HepG2 (cell line): Measurements from ENCODE around the gene FYB1. TPM values are rescaled to one million over a fixed set of nuclear protein-coding genes. Genes with fewer than 3 reads are reported as not detected.
A peak's percentile ranks its signal among the peaks of the same experiment; 100 is the strongest.

Experiments
- ARID5B ChIP-seq: IDR thresholded peaks from 2 replicates; pipeline ENCODE4 v1.4.0; 2020; ENCODE audit warnings: mild to moderate bottlenecking, missing genetic modification reagents
- ARNT2 ChIP-seq: sonication (generic); formaldehyde crosslinking; IDR thresholded peaks from 2 replicates; pipeline ENCODE4 v1.8.0; 2022; ENCODE audit warnings: mild to moderate bottlenecking, low read depth, missing genetic modification reagents, moderate library complexity
- CEBPB ChIP-seq: IDR thresholded peaks from 2 replicates; pipeline ENCODE4 v1.6.1; 2011; ENCODE audit warnings: low read depth, low read length, improper control_type of control experiment, borderline replicate concordance
- CEBPG ChIP-seq: IDR thresholded peaks from 2 replicates; pipeline ENCODE4 v1.6.1; 2016
- ELF3 ChIP-seq: IDR thresholded peaks from 2 replicates; pipeline ENCODE4 v1.6.1; 2016; ENCODE audit warnings: missing genetic modification reagents, missing compliant biosample characterization
- MEF2D ChIP-seq: sonication (generic); formaldehyde crosslinking; IDR thresholded peaks from 2 replicates; pipeline ENCODE4 v1.5.1; 2020; ENCODE audit warnings: mild to moderate bottlenecking, missing genetic modification reagents
- MTF1 ChIP-seq: sonication (generic); formaldehyde crosslinking; IDR thresholded peaks from 2 replicates; pipeline ENCODE4 v1.5.0; 2020; ENCODE audit warnings: missing genetic modification reagents
- RAD21 ChIP-seq: fragments of 450-650 bp; formaldehyde crosslinking; IDR thresholded peaks from 2 replicates; pipeline ENCODE4 v1.5.0; 2020; ENCODE audit warnings: mild to moderate bottlenecking
- RBFOX2 ChIP-seq: fragments of 200-400 bp; formaldehyde crosslinking; IDR thresholded peaks from 2 replicates; pipeline ENCODE4 v1.6.1; 2017; ENCODE audit warnings: low read depth, mild to moderate bottlenecking, low read length
- RCOR2 ChIP-seq: IDR thresholded peaks from 2 replicates; pipeline ENCODE4 v1.6.1; 2016; ENCODE audit warnings: missing biosample characterization, missing genetic modification reagents
- RFX1 ChIP-seq: fragments of 450-650 bp; IDR thresholded peaks from 2 replicates; pipeline ENCODE4 v1.6.1; 2017
- TCF7 ChIP-seq: sonication (generic); IDR thresholded peaks from 2 replicates; pipeline ENCODE4 v1.6.1; 2016; ENCODE audit warnings: antibody characterized with exemption, low read depth
- TCF7L2 ChIP-seq: IDR thresholded peaks from 2 replicates; pipeline ENCODE4 v1.6.1; 2011; ENCODE audit warnings: mild to moderate bottlenecking, low read depth, low read length, moderate library complexity
- TEAD3 ChIP-seq: optimal IDR thresholded peaks from 2 replicates; pipeline ENCODE3; 2016; ENCODE audit warnings: borderline replicate concordance
- ZNF124 ChIP-seq: sonication (generic); formaldehyde crosslinking; IDR thresholded peaks from 2 replicates; pipeline ENCODE4 v1.4.0; 2020; ENCODE audit warnings: missing genetic modification reagents
- ZNF343 ChIP-seq: sonication (generic); formaldehyde crosslinking; IDR thresholded peaks from 2 replicates; pipeline ENCODE4 v1.4.0; 2020; ENCODE audit warnings: mild to moderate bottlenecking, missing genetic modification reagents
- ZNF776 ChIP-seq: sonication (generic); formaldehyde crosslinking; IDR thresholded peaks from 2 replicates; pipeline ENCODE4 v1.4.0; 2020; ENCODE audit warnings: mild to moderate bottlenecking, missing genetic modification reagents
- ZSCAN21 ChIP-seq: sonication (generic); formaldehyde crosslinking; IDR thresholded peaks from 2 replicates; pipeline ENCODE4 v1.8.0; 2022; ENCODE audit warnings: mild to moderate bottlenecking, missing genetic modification reagents, moderate library complexity, borderline replicate concordance
- polyA plus RNA-seq, 8 experiments: library from polyadenylated mRNA; depleted of rRNA in 3 of 8; stranded (reverse) in 7 of 8; unstranded in 1 of 8; fragments of >200 nt; fragmentation: Illumina TruSeq in 4 of 8; extraction: Trizol in 4 of 8; gene quantifications; 2 replicates each; pipeline versions ENCODE4 v1.2.1 to v1.2.3, GENCODE V29; 2011 to 2016; ENCODE audit warnings: low read depth in 4 of 8, missing spikeins in 1 of 8, mixed read lengths in 1 of 8; ENCODE audit not compliant: insufficient read depth in 1 of 8
- total RNA-seq, 5 experiments: library from RNA; depleted of rRNA; stranded (reverse); fragments of >200 nt; fragmentation: Illumina TruSeq; extraction: Trizol; gene quantifications; 2 replicates each; pipeline ENCODE4 v1.2.3, GENCODE V29; 2016; ENCODE audit warnings: low read depth in 1 of 5
- TF ChIP-seq, protein P1 (sequence below): IDR thresholded peaks from 2 replicates; pipeline ENCODE4 v1.6.1; 2016; ENCODE audit warnings: low read depth, control low read depth
- TF ChIP-seq, protein P2 (sequence below): sonication (generic); formaldehyde crosslinking; IDR thresholded peaks from 2 replicates; pipeline ENCODE4 v1.4.0; 2020; ENCODE audit warnings: missing genetic modification reagents

Gene FYB1
- total and polyA plus RNA-seq, 2 of the 13 experiments (the other 11 are each of a cell fraction or from before 2014, with no cell fraction given), result 0.03 TPM; not detected in 1

DNA sequence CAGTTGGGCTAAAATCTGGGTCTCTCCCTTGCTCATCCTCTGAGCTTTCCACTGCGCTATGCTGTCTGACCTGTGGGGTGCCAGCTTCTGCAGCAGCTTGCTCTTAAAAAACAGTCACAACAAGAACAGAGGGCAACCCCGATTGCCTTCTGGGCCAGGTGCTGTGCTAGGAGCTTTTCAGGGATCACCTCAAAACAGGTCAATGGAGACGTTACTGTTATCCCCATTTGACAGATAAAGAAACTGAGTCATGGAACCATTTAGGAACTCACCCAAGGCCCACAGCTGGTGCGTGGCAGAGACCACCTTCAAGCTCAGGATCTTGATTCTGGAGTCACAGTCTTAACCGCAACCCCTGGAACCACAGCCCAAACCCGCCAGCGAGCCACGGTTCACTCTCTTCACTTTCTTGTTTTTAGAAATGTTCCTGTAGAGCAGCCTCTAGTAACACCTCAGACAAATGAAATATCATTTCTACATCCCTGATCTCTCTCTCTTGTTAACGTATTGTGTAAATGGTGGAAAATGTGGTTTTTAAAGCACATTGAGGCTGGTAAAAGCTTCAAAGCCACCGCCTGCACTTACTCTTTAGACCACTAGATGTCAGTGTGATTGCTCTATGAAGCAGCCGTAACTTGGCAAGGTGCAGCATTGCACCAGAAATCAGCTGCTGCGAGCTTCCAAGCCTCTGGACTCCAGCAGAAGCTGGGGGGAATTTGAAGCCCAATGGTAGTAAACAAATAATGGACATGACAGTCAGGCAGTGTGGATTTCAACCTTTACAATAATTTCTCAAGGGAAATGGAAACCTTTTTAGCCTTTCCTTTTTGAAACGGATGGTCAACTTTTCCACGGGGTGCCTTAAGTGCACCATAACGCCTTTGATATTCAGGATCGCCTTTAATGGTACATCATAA is 1.7 kb downstream of the FYB1 start (continued):
- TF ChIP-seq RAD21 (CRISPR knock-in tag), result peak; percentile 73
- no peak for TF ChIP-seq MTF1 (CRISPR knock-in tag)
- 0 out of 2 replicates have a peak, but pooled peaks have one; percentile 34 for TF ChIP-seq MEF2D (CRISPR knock-in tag)
- TF ChIP-seq ZSCAN21 (CRISPR knock-in tag), result no peak
- 0 out of 2 replicates have a peak, but pooled peaks have one; percentile 25 for TF ChIP-seq CEBPB
- TF ChIP-seq TCF7L2, result peak; percentile 42; the same call in 1 of the 2 replicates
- TF ChIP-seq ZNF343 (CRISPR knock-in tag), result no peak
- TF ChIP-seq RCOR2 (CRISPR knock-in tag), result no peak
- peak; percentile 23; the same call in 1 of the 2 replicates for TF ChIP-seq ARID5B
- no peak for TF ChIP-seq ZNF776 (CRISPR knock-in tag)
- no peak for TF ChIP-seq RFX1
- TF ChIP-seq ZNF124 (CRISPR knock-in tag), result no peak
- TF ChIP-seq CEBPG (CRISPR knock-in tag), result peak; percentile 37; the same call in 1 of the 2 replicates
- no peak for TF ChIP-seq ARNT2 (CRISPR knock-in tag)
- TF ChIP-seq ELF3, result no peak
- TF ChIP-seq, protein P1, sequence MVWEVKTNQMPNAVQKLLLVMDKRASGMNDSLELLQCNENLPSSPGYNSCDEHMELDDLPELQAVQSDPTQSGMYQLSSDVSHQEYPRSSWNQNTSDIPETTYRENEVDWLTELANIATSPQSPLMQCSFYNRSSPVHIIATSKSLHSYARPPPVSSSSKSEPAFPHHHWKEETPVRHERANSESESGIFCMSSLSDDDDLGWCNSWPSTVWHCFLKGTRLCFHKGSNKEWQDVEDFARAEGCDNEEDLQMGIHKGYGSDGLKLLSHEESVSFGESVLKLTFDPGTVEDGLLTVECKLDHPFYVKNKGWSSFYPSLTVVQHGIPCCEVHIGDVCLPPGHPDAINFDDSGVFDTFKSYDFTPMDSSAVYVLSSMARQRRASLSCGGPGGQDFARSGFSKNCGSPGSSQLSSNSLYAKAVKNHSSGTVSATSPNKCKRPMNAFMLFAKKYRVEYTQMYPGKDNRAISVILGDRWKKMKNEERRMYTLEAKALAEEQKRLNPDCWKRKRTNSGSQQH (CRISPR knock-in tag), result no peak
- TF ChIP-seq RBFOX2, result no peak
- TF ChIP-seq TCF7, result peak; percentile 92
- TF ChIP-seq, protein P2, sequence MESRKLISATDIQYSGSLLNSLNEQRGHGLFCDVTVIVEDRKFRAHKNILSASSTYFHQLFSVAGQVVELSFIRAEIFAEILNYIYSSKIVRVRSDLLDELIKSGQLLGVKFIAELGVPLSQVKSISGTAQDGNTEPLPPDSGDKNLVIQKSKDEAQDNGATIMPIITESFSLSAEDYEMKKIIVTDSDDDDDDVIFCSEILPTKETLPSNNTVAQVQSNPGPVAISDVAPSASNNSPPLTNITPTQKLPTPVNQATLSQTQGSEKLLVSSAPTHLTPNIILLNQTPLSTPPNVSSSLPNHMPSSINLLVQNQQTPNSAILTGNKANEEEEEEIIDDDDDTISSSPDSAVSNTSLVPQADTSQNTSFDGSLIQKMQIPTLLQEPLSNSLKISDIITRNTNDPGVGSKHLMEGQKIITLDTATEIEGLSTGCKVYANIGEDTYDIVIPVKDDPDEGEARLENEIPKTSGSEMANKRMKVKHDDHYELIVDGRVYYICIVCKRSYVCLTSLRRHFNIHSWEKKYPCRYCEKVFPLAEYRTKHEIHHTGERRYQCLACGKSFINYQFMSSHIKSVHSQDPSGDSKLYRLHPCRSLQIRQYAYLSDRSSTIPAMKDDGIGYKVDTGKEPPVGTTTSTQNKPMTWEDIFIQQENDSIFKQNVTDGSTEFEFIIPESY, result peak; percentile 49; the same call in 1 of the 2 replicates
- TF ChIP-seq TEAD3, result peak; percentile 29
